ENCODE data around the gene LRRC4C.

LRRC4C gene

GRCh38 chr11:40315122-40315521 is 1144.3 kb downstream of the LRRC4C start:
- no peak for TF ChIP-seq CTCF (IDR thresholded peaks at IDR 0.05; ENCODE audit: low read depth, low read length)
- H3K4me3 ChIP-seq (ENCODE audit: low read depth, low read length): no peak overlapping the region

DNA sequence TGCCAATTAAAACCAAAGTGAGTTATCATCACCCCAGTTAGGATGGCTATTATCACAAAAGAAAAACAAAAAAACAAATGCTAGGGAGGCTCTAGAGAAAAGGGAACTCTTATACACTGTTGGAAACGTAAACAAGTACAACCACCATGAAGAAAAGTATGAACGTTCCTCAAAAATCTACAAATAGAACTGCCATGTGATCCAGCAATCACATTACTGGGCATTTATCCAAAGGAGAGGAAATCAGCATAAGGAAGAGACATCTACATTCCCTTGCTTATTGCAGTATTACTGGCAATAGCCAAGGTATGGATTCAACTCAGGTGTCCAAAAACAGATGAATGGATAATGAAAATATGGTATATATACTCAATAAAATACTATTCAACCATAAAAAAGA is 1145.1 kb downstream of the LRRC4C start:
- H3K4me3 ChIP-seq (ENCODE audit: low read depth, low read length): no peak overlapping the region
- no peak for TF ChIP-seq CTCF (IDR thresholded peaks at IDR 0.05; ENCODE audit: low read depth, low read length)

DNA sequence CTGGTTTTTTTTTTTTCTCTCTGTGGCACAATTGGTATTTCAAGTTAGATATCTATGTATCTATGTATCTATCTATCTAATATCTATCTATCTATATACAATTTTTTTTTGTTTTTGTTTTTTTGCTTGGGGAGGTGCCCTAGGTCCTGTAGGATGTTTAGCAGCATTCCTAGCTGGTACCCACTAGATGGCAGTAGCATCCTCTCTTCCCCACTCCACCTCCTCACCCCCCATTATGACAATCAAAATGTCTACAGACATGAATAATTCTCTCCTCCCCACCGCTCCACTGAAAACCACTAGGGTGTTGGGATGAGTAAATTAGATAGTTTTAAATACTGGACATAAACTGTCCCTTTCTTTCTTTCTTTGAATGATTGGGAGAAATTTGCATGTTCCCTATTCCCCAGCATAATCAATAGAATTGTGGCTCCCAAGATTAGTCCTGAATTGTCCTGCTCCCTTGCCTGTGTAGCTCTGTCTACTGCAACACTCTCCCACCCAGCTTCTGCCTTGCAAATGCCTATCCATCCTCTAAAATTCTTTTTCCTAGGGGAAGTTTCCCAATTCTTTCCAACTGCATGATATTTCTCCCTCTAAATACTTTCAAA is 1152.4 kb downstream of the LRRC4C start:
- TF ChIP-seq CTCF (IDR thresholded peaks at IDR 0.05; ENCODE audit: low read depth, low read length): peak; percentile 76
- no peak overlapping the region for H3K4me3 ChIP-seq (ENCODE audit: low read depth, low read length)

- TF ChIP-seq CTCF (IDR thresholded peaks at IDR 0.05; ENCODE audit: low read depth, low read length): no peak
- H3K4me3 ChIP-seq (ENCODE audit: low read depth, low read length): no peak overlapping the region
Observed at GRCh38 chr11:40302669-40303068, 1156.8 kb downstream of the LRRC4C start.

DNA sequence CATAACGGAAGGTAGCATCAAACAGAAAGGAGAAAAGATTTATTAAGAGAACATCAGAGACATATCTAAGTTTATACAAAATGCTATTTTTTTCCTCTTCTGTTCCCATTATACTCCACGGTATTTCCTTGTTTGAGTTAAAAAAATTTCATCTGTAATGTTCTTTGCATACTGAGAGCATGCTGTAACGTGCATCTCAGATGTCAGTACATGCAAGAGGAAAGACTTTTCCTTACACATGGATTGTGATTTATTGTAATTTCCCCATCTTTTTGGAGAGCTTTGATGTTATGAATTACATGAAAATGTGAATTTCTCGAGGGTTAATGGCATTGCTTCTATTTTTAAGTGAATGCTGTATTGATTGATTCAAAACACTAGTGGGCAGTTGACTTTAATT is 1164.0 kb downstream of the LRRC4C start:
- H3K4me3 ChIP-seq (ENCODE audit: low read depth, low read length): no peak overlapping the region
- no peak for TF ChIP-seq CTCF (IDR thresholded peaks at IDR 0.05; ENCODE audit: low read depth, low read length)

DNA sequence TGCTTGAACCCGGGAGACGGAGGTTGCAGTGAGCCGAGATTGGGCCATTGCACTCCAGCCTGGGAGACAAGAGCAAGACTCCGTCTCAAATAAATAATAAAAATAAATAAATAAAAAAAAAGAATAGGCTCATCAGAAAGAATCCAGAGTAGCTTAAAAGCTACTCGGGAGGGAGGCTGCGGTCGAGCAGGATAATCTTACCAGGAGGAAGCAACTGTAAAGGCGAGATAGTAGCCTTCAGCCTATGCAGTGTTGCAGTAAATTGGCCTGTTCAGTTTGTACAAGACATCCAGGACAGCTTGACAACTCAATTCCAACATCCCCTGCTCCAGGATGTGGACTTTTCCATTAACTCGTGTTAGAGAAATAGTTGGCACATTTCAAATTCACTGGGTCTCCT is 1164.7 kb downstream of the LRRC4C start:
- no peak overlapping the region for H3K4me3 ChIP-seq (ENCODE audit: low read depth, low read length)
- no peak for TF ChIP-seq CTCF (IDR thresholded peaks at IDR 0.05; ENCODE audit: low read depth, low read length)

- no peak for TF ChIP-seq CTCF (IDR thresholded peaks at IDR 0.05; ENCODE audit: low read depth, low read length)
- H3K4me3 ChIP-seq (ENCODE audit: low read depth, low read length): no peak overlapping the region
Observed at GRCh38 chr11:40294349-40294735, 1165.1 kb downstream of the LRRC4C start.

Measured in WI38 (cell line).